ENCODE data around the gene UBTD1. TPM values are rescaled to one million over a fixed set of nuclear protein-coding genes. Genes with fewer than 3 reads are reported as not detected.

UBTD1 gene
- total and polyA plus RNA-seq, 5 donors from 2014 or later, result 0.22 to 2.2 (median 1.8) TPM

GRCh38 chr10:97509120-97509680 lies 10.5 kb downstream of the UBTD1 start:
- ATAC-seq (ENCODE audit: low read depth in 2 of 2), result no peak
- H3K9me3 ChIP-seq (ENCODE audit: control insufficient read depth in 2 of 2, low read length in 2 of 2), result no peaks in the 10 kb centered on the region
- Mint-ChIP-seq H3K27ac (no peak overlapping the region), H3K36me3 (no peaks in the 10 kb centered on the region), H3K9me3 (no peaks in the 10 kb centered on the region), H3K4me1 (no peaks in the 10 kb centered on the region), H3K4me3 (no peak overlapping the region), H3K27me3 (peaks cover 6% of the 10 kb centered on the region)
- no peak overlapping the region for H3K27ac ChIP-seq (ENCODE audit: insufficient read depth, low read length, poor library complexity, severe bottlenecking)
- H3K27me3 ChIP-seq (ENCODE audit: control insufficient read depth, insufficient read depth, low read length), result peaks cover 4% of the 10 kb centered on the region
- no peak overlapping the region for H3K4me3 ChIP-seq (ENCODE audit: low read depth, low read length)
- H3K36me3 ChIP-seq (ENCODE audit: control insufficient read depth, insufficient read depth, low read length), result no peaks in the 10 kb centered on the region
- no peaks in the 10 kb centered on the region for H3K4me1 ChIP-seq (ENCODE audit: control insufficient read depth, insufficient read depth, low read length, poor library complexity, severe bottlenecking)
- no peak for DNase-seq

DNA sequence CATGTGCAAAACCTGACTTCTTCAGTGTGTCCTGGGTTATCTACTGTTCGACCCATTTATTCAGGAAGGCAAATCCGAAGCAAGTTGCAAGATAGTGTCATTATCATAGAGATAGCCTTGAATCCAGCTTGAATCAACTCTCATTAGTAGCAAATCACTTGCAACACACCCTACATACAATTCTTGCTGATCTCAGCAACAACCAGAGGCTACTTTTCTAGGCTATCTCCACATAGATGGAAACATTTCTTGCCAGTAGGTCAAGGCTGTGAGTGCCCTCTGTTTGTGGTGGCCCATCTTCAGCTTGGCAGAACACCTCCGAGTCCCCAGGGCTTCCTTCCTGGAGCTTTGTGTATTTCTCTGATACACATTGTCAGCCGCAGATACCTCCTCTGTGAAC lies 12.0 kb downstream of the UBTD1 start:
- Histone ChIP-seq H3K36me3 (ENCODE audit: control insufficient read depth, insufficient read depth, low read length) (no peaks in the 10 kb centered on the region), H3K27ac (ENCODE audit: insufficient read depth, low read length, poor library complexity, severe bottlenecking) (no peak overlapping the region), H3K4me3 (ENCODE audit: low read depth, low read length) (no peak overlapping the region), H3K9me3 (ENCODE audit: control insufficient read depth in 2 of 2, low read length in 2 of 2) (no peaks in the 10 kb centered on the region), H3K27me3 (ENCODE audit: control insufficient read depth, insufficient read depth, low read length) (peaks cover 2% of the 10 kb centered on the region), H3K4me1 (ENCODE audit: control insufficient read depth, insufficient read depth, low read length, poor library complexity, severe bottlenecking) (no peaks in the 10 kb centered on the region)
- Mint-ChIP-seq H3K36me3 (no peaks in the 10 kb centered on the region), H3K27me3 (peaks cover 6% of the 10 kb centered on the region), H3K4me1 (no peaks in the 10 kb centered on the region), H3K4me3 (no peak overlapping the region), H3K27ac (no peak overlapping the region), H3K9me3 (no peaks in the 10 kb centered on the region)
- DNase-seq, result no peak
- ATAC-seq (ENCODE audit: low read depth in 2 of 2), result no peak

DNA sequence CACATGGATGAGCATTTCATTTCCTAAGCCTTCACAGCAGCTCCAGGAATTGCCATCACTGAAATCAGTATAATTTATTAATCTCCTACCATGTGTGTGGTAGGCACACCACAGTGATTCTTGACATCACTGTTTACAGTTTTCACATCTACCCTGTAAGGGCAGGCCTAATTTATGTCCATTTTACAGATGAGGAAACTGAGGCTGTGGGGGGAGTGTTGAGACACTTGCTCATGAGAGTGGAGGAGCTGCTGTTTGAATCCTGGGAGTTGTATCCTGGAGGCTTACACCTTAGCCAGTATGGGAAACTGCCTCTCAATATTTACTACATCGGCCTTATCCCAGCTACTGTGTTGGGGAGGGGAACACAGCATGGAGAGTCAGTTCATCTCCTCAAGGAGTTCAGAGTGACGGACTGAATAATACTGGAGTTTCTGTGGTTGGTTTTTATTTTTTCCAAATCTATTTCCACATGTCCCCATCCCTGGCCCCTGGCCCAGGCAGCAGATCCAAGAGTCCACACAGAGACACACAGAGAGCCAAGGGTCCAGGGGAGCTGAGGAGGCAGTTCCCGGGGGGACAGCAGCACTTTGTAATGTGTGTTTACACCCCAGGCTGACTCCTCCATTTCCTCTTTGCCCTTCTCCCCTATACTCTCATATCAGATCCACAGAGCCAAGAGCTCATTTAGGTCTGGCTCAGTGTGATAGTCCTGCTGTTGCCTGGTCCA lies 13.2 kb downstream of the UBTD1 start:
- no peak for DNase-seq
- Histone ChIP-seq H3K4me1 (ENCODE audit: control insufficient read depth, insufficient read depth, low read length, poor library complexity, severe bottlenecking) (no peaks in the 10 kb centered on the region), H3K4me3 (ENCODE audit: low read depth, low read length) (no peak overlapping the region), H3K27ac (ENCODE audit: insufficient read depth, low read length, poor library complexity, severe bottlenecking) (no peak overlapping the region), H3K36me3 (ENCODE audit: control insufficient read depth, insufficient read depth, low read length) (no peaks in the 10 kb centered on the region), H3K9me3 (ENCODE audit: control insufficient read depth in 2 of 2, low read length in 2 of 2) (no peaks in the 10 kb centered on the region), H3K27me3 (ENCODE audit: control insufficient read depth, insufficient read depth, low read length) (peaks cover 2% of the 10 kb centered on the region)
- Mint-ChIP-seq H3K4me3 (no peak overlapping the region), H3K27ac (no peak overlapping the region), H3K9me3 (no peaks in the 10 kb centered on the region), H3K36me3 (no peaks in the 10 kb centered on the region), H3K27me3 (peaks cover 6% of the 10 kb centered on the region), H3K4me1 (no peaks in the 10 kb centered on the region)
- no peak for ATAC-seq (ENCODE audit: low read depth in 2 of 2)

- H3K4me3 Mint-ChIP-seq, result no peak overlapping the region
- Histone ChIP-seq H3K4me1 (ENCODE audit: control insufficient read depth, insufficient read depth, low read length, poor library complexity, severe bottlenecking) (no peaks in the 10 kb centered on the region), H3K36me3 (ENCODE audit: control insufficient read depth, insufficient read depth, low read length) (no peaks in the 10 kb centered on the region), H3K27ac (ENCODE audit: insufficient read depth, low read length, poor library complexity, severe bottlenecking) (no peak overlapping the region), H3K4me3 (ENCODE audit: low read depth, low read length) (no peak overlapping the region), H3K27me3 (ENCODE audit: control insufficient read depth, insufficient read depth, low read length) (peaks cover 2% of the 10 kb centered on the region), H3K9me3 (ENCODE audit: control insufficient read depth in 2 of 2, low read length in 2 of 2) (no peaks in the 10 kb centered on the region)
- ATAC-seq (ENCODE audit: low read depth in 2 of 2) (no peak), DNase-seq (no peak)
- peaks cover 6% of the 10 kb centered on the region for H3K27me3 Mint-ChIP-seq
- no peaks in the 10 kb centered on the region for H3K9me3 Mint-ChIP-seq
- H3K36me3 Mint-ChIP-seq, result no peaks in the 10 kb centered on the region
- no peaks in the 10 kb centered on the region for H3K4me1 Mint-ChIP-seq
- no peak overlapping the region for H3K27ac Mint-ChIP-seq
These were observed 14.3 kb downstream of the UBTD1 start for GRCh38 chr10:97512993-97513392.

- no peaks in the 10 kb centered on the region for H3K36me3 Mint-ChIP-seq
- Histone ChIP-seq H3K9me3 (ENCODE audit: control insufficient read depth in 2 of 2, low read length in 2 of 2) (no peaks in the 10 kb centered on the region), H3K27me3 (ENCODE audit: control insufficient read depth, insufficient read depth, low read length) (peaks cover 2% of the 10 kb centered on the region), H3K36me3 (ENCODE audit: control insufficient read depth, insufficient read depth, low read length) (no peaks in the 10 kb centered on the region), H3K4me3 (ENCODE audit: low read depth, low read length) (no peak overlapping the region), H3K4me1 (ENCODE audit: control insufficient read depth, insufficient read depth, low read length, poor library complexity, severe bottlenecking) (no peaks in the 10 kb centered on the region), H3K27ac (ENCODE audit: insufficient read depth, low read length, poor library complexity, severe bottlenecking) (no peak overlapping the region)
- peaks cover 11% of the 10 kb centered on the region for H3K27me3 Mint-ChIP-seq
- no peaks in the 10 kb centered on the region for H3K4me1 Mint-ChIP-seq
- peak overlapping the region in 1 of 3 donors; percentile 33 for H3K27ac Mint-ChIP-seq
- no peak overlapping the region for H3K4me3 Mint-ChIP-seq
- H3K9me3 Mint-ChIP-seq, result no peaks in the 10 kb centered on the region
- DNase-seq (no peak), ATAC-seq (ENCODE audit: low read depth in 2 of 2) (no peak)
These were observed 15.6 kb downstream of the UBTD1 start for GRCh38 chr10:97514344-97514743.

DNA sequence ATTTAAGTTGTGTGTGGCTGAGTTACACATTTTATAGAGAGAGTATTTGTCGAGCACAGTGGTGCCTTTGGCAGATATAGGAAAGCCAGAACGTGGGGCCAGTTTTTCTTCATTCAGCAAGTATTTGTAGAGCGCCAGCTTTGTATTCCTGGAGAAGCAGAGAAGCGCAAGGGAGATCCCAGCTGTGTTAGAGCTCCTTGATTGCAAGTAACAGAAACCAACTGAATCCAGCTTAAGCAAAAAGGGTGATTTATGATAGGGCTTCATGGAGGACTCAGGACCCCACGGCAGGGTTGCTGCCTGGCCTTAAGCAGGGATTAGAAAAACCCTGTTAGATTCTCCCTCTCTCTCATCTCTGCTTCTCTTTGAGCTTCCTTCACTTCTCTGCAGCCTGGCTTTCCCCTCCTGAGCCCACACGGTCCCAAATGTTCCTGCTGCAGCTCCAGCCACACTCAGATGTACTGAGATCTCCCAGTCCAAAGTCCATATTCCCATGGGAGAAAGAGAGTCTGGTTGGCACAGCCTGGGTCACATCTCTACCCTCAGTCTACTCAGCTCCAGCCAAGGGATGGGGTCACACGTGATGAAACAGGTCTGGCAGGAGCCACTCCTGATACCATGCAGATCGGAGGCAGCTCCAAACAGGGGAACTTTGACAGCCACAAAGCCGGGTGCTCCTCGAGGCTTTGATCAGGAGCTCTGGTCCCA lies 16.7 kb downstream of the UBTD1 start:
- ATAC-seq (ENCODE audit: low read depth in 2 of 2), result no peak
- no peaks in the 10 kb centered on the region for H3K4me1 Mint-ChIP-seq
- H3K27me3 Mint-ChIP-seq, result peaks cover 11% of the 10 kb centered on the region
- Histone ChIP-seq H3K27ac (ENCODE audit: insufficient read depth, low read length, poor library complexity, severe bottlenecking) (no peak overlapping the region), H3K9me3 (ENCODE audit: control insufficient read depth in 2 of 2, low read length in 2 of 2) (no peaks in the 10 kb centered on the region), H3K4me3 (ENCODE audit: low read depth, low read length) (no peak overlapping the region), H3K27me3 (ENCODE audit: control insufficient read depth, insufficient read depth, low read length) (peaks cover 2% of the 10 kb centered on the region), H3K4me1 (ENCODE audit: control insufficient read depth, insufficient read depth, low read length, poor library complexity, severe bottlenecking) (no peaks in the 10 kb centered on the region), H3K36me3 (ENCODE audit: control insufficient read depth, insufficient read depth, low read length) (no peaks in the 10 kb centered on the region)
- H3K27ac Mint-ChIP-seq, result no peak overlapping the region
- H3K4me3 Mint-ChIP-seq, result no peak overlapping the region
- no peaks in the 10 kb centered on the region for H3K9me3 Mint-ChIP-seq
- no peaks in the 10 kb centered on the region for H3K36me3 Mint-ChIP-seq
- DNase-seq, result no peak

DNA sequence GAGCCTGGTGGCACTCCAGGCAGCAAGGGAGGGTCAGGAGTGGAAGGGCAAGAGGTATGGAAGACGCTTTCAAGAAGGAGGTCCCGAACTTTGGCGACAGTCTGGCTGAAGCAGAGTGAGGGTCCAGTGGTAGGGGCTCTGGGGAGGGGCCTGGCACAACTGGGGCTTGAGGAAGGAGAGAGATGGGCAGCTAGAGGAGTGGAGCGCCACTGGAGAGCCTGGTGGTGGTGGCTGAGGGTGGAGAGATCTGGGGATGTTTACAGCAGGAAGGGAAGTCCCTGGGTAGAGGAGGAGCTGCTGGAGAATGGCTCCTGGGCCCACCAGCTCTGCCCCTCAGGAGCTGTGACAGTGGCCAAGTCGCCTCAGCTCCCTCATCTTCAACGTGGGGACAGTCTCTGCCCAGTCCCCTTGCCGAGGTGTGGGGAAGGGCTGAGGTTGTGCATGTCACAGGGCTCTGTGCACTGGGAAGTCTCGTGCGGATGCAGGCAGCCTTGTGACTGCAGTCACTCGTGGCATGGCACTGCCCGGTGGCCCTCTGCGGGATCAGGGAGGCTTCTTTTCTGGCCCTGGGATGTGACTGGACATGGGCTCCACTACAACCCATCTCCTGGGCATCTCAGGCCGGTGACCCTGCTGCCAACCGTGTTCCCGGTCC lies 18.5 kb downstream of the UBTD1 start:
- DNase-seq, result no peak

More for the DNA sequence above, 18.5 kb downstream of the UBTD1 start:
- H3K4me3 ChIP-seq (ENCODE audit: low read depth, low read length), result no peak overlapping the region
- H3K4me1 Mint-ChIP-seq, result no peaks in the 10 kb centered on the region
- H3K27ac ChIP-seq (ENCODE audit: insufficient read depth, low read length, poor library complexity, severe bottlenecking), result no peak overlapping the region
- no peaks in the 10 kb centered on the region for H3K4me1 ChIP-seq (ENCODE audit: control insufficient read depth, insufficient read depth, low read length, poor library complexity, severe bottlenecking)
- no peak overlapping the region for H3K4me3 Mint-ChIP-seq
- H3K36me3 ChIP-seq (ENCODE audit: control insufficient read depth, insufficient read depth, low read length), result no peaks in the 10 kb centered on the region
- peaks cover 6% of the 10 kb centered on the region for H3K27me3 Mint-ChIP-seq
- no peaks in the 10 kb centered on the region for H3K36me3 Mint-ChIP-seq
- ATAC-seq (ENCODE audit: low read depth in 2 of 2), result no peak
- H3K9me3 ChIP-seq (ENCODE audit: control insufficient read depth in 2 of 2, low read length in 2 of 2), result no peaks in the 10 kb centered on the region
- H3K27me3 ChIP-seq (ENCODE audit: control insufficient read depth, insufficient read depth, low read length), result peaks cover 2% of the 10 kb centered on the region
- no peaks in the 10 kb centered on the region for H3K9me3 Mint-ChIP-seq
- H3K27ac Mint-ChIP-seq, result no peak overlapping the region
